Measurements from ENCODE around the gene LMLN.

Gene LMLN

DNA sequence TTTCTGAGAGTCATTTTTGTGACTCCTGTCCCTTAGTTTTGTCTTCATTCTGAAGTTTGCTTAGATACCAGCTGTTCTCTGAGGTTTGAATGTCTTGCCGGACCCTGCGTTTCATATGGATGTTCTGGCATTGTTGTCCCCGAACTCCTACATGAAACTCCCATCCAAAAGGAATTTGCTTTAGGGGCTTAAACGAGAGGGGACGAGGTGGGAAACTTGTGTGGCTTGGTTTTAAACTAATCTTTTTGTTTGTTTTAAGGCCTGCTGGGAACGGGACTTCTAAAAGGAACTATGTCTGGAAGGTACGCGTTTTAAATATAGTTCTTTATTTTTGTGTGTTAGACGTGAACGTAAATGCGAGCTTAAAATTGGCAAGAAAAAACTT is 9.3 kb upstream of the LMLN start:
- peaks cover 23% of the 10 kb centered on the region for H3K4me1 Mint-ChIP-seq
- H3K36me3 Mint-ChIP-seq (ENCODE audit: low read depth), result peaks cover 42% of the 10 kb centered on the region
- H3K27me3 Mint-ChIP-seq (ENCODE audit: low read depth), result no peaks in the 10 kb centered on the region
- H3K4me3 Mint-ChIP-seq, result peak overlapping the region; percentile 97 to 98 (median 98)
- H3K27ac Mint-ChIP-seq, result peak overlapping the region; percentile 99
- TF ChIP-seq, protein P1, sequence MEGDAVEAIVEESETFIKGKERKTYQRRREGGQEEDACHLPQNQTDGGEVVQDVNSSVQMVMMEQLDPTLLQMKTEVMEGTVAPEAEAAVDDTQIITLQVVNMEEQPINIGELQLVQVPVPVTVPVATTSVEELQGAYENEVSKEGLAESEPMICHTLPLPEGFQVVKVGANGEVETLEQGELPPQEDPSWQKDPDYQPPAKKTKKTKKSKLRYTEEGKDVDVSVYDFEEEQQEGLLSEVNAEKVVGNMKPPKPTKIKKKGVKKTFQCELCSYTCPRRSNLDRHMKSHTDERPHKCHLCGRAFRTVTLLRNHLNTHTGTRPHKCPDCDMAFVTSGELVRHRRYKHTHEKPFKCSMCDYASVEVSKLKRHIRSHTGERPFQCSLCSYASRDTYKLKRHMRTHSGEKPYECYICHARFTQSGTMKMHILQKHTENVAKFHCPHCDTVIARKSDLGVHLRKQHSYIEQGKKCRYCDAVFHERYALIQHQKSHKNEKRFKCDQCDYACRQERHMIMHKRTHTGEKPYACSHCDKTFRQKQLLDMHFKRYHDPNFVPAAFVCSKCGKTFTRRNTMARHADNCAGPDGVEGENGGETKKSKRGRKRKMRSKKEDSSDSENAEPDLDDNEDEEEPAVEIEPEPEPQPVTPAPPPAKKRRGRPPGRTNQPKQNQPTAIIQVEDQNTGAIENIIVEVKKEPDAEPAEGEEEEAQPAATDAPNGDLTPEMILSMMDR (IDR thresholded peaks at IDR 0.05; ENCODE audit: unreplicated experiment in 3 of 3), result no peak
- H3K9me3 Mint-ChIP-seq, result no peaks in the 10 kb centered on the region

DNA sequence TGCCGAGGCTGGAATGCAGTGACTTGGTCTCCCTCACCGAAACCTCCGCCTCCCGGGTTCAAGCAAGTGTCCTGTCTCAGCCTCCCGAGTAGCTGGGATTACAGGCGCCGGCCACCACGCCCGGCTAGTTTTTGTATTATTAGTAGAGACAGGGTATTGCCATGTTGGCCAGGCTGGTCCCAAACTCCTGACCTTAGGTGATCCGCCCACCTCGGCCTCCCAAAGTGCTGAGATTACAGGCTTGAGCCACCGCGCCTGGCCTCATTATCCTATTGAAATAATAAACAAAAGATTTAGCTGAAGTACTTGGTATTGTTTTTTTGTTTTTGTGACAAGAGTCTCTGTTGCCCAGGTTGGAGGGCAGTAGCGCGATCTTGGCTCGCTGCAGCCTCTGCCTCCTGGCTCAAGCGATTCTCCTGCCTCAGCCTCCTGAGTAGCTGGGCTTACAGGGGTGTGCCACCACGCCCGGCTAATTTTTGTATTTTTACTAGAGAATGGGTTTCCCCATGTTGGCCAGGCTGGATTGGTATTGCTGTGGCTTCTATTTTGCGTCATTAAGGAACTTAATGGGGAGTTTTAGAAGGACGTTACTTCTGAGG is 8.5 kb upstream of the LMLN start:
- Mint-ChIP-seq H3K27me3 (ENCODE audit: low read depth) (no peaks in the 10 kb centered on the region), H3K4me1 (peaks cover 23% of the 10 kb centered on the region)

DNA sequence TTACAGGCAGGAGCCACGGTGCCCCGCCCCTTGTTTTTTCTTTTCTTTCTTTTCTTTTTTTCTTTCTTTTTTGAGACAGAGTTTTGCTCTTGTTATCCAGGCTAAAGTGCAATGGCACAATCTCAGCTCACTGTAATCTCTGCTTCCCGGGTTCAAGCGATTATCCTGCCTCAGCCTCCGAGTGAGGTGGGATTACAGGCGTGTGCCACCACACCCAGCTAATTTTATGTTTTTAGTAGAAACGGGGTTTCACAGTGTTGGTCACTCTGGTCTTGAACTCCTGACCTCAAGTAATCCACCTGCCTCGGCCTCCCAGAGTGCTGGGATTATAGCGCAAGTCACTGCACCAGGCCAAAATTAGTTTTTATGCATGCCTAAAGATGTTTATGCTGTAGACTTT is 7.6 kb upstream of the LMLN start:
- Mint-ChIP-seq H3K27me3 (ENCODE audit: low read depth) (no peaks in the 10 kb centered on the region), H3K27ac (no peak overlapping the region), H3K4me3 (peak overlapping the region; percentile 67 to 97 (median 73)), H3K4me1 (peaks cover 24% of the 10 kb centered on the region), H3K9me3 (no peaks in the 10 kb centered on the region), H3K36me3 (ENCODE audit: low read depth) (peaks cover 60% of the 10 kb centered on the region)
- TF ChIP-seq, protein P1 (IDR thresholded peaks at IDR 0.05; ENCODE audit: unreplicated experiment in 3 of 3), result no peak

More for the DNA sequence above, 8.5 kb upstream of the LMLN start:
- Mint-ChIP-seq H3K27ac (peak overlapping the region; percentile 99), H3K4me3 (peak overlapping the region; percentile 97 to 98 (median 98)), H3K9me3 (no peaks in the 10 kb centered on the region), H3K36me3 (ENCODE audit: low read depth) (peaks cover 50% of the 10 kb centered on the region)
- TF ChIP-seq, protein P1 (IDR thresholded peaks at IDR 0.05; ENCODE audit: unreplicated experiment in 3 of 3), result no peak

DNA sequence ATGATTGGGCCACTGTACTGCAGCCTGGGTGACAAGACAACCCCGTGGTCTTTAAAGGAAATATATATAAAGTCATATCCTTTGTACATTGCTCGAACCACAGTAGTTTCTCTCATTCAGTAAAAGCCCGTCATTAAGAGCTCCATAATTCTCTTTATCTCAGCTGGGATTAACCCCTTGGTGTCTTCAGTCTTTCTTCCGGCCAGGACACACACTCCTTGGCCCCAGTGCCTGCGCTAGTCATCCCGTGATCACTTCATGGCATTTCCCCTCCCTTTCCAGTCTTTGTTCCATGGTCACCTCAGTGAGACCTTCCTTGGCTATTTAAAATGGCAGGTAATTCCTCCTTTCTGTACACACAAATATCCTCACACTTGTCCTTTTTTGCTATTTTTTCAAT is 6.7 kb upstream of the LMLN start:
- Mint-ChIP-seq H3K27me3 (ENCODE audit: low read depth) (no peaks in the 10 kb centered on the region), H3K4me1 (peaks cover 29% of the 10 kb centered on the region), H3K27ac (peak overlapping the region in 2 of 3 experiments; percentile 21 to 75), H3K36me3 (ENCODE audit: low read depth) (peaks cover 62% of the 10 kb centered on the region), H3K4me3 (peak overlapping the region; percentile 64 to 76 (median 75)), H3K9me3 (no peaks in the 10 kb centered on the region)
- TF ChIP-seq, protein P1 (IDR thresholded peaks at IDR 0.05; ENCODE audit: unreplicated experiment in 3 of 3), result no peak

DNA sequence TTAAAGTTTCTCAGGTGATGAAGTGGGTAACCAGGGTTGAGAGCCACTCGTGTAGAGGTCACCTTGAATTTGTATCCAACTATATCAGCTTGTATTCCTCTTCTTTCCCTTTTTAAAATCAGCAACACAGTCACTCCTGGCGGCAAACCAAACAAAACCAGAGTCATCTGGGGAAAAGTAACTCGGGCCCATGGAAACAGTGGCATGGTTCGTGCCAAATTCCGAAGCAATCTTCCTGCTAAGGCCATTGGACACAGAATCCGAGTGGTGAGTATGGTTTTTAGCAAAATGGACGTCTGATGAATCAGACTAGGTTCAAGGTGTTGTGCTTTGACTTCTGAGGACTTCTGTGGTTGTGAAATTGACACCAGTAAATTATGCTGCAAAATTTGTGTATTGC is 6.1 kb upstream of the LMLN start:
- H3K27me3 Mint-ChIP-seq (ENCODE audit: low read depth), result no peaks in the 10 kb centered on the region
- H3K9me3 Mint-ChIP-seq, result no peaks in the 10 kb centered on the region
- peak overlapping the region; percentile 64 to 76 (median 75) for H3K4me3 Mint-ChIP-seq
- H3K27ac Mint-ChIP-seq, result peak overlapping the region in 2 of 3 experiments; percentile 21 to 75
- TF ChIP-seq, protein P1 (IDR thresholded peaks at IDR 0.05; ENCODE audit: unreplicated experiment in 3 of 3), result no peak
- H3K4me1 Mint-ChIP-seq, result peaks cover 32% of the 10 kb centered on the region
- peaks cover 62% of the 10 kb centered on the region for H3K36me3 Mint-ChIP-seq (ENCODE audit: low read depth)

DNA sequence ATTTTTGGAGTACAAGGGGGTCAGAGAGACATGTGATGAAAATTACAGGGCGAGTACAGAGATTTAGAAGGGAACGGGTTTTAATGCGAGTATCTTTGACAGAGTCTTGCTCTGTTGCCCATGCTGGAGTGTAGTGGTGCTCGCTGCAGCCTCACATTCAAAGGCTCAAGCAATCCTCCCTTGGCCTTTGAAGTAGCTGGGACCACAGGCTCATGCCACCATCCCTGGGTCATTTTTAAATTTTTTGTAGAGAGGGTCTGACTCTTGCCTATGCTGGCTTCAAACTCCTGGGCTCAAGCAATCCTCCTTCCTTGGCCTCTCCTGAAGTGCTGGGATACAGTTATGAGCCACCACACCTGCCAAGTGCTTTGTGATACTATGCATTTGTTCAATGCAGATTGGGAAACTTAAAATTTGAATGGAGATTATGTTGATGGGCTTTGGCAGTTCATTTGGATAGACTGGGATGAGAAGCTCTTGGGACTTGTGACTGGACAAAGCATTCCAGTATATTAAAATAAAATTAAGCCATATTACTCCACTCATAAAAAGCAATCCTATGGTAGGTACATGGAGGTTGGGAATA is 4.0 kb upstream of the LMLN start:
- Mint-ChIP-seq H3K4me3 (peak overlapping the region in 1 of 3 experiments; percentile 52), H3K27ac (no peak overlapping the region), H3K9me3 (no peaks in the 10 kb centered on the region), H3K4me1 (peaks cover 38% of the 10 kb centered on the region), H3K36me3 (ENCODE audit: low read depth) (peaks cover 58% of the 10 kb centered on the region), H3K27me3 (ENCODE audit: low read depth) (no peaks in the 10 kb centered on the region)
- TF ChIP-seq, protein P1 (IDR thresholded peaks at IDR 0.05; ENCODE audit: unreplicated experiment in 3 of 3), result no peak
